Measurements from ENCODE around the gene NDUFAF3.

GRCh38 chr3:48983096-48983495 is 38.8 kb upstream of the NDUFAF3 start:
- no peak for TF ChIP-seq ZBTB21 (CRISPR knock-in tag; IDR thresholded peaks at IDR 0.05; ENCODE audit: borderline replicate concordance)
- no peak for TF ChIP-seq CTCF (IDR thresholded peaks at IDR 0.05)
- TF ChIP-seq ATF1 (CRISPR knock-in tag; IDR thresholded peaks at IDR 0.05) = no peak
- no peak for TF ChIP-seq ZNF416 (CRISPR knock-in tag; IDR thresholded peaks at IDR 0.05)
- no peak for TF ChIP-seq FOXP4 (CRISPR knock-in tag; IDR thresholded peaks at IDR 0.05)
- no peak for TF ChIP-seq ATF6 (CRISPR knock-in tag; IDR thresholded peaks at IDR 0.05)
- no peak for TF ChIP-seq NR2C2 (CRISPR knock-in tag; IDR thresholded peaks at IDR 0.05)
- no peak for TF ChIP-seq TP53 (CRISPR knock-in tag; IDR thresholded peaks at IDR 0.05)
